Ishikawa (cell line): Measurements from ENCODE around the gene CDK5.

Experiments
- EGR1 ChIP-seq: IDR thresholded peaks from 2 replicates; pipeline ENCODE4 v1.6.1; 2012
- MAX ChIP-seq: IDR thresholded peaks from 2 replicates; pipeline ENCODE4 v1.6.1; 2012
- REST ChIP-seq: IDR thresholded peaks from 2 replicates; pipeline ENCODE4 v1.6.1; 2012; ENCODE audit warnings: low read depth, mild to moderate bottlenecking
- TAF1 ChIP-seq: IDR thresholded peaks from 2 replicates; pipeline ENCODE4 v1.6.1; 2012; ENCODE audit warnings: low read depth, mild to moderate bottlenecking

GRCh38 chr7:151076863-151077704, 19.4 kb upstream of the CDK5 start:
- TF ChIP-seq TAF1 (no peak), MAX (no peak), REST (no peak), EGR1 (no peak)
